Fibroblast of mammary gland (primary cell): Measurements from ENCODE around the gene GP1BA.

Source experiments
- DNase-seq: peaks from one replicate; pipeline ENCODE4 v3.0.0-alpha.2; 2010; ENCODE audit warnings: low read depth
- H3K4me3 ChIP-seq: 2 replicates; pipeline ENCODE4 v1.5.1; 2011; ENCODE audit warnings: low read depth, mild to moderate bottlenecking, low read length, moderate library complexity; ENCODE audit not compliant: control insufficient read depth
- CTCF ChIP-seq: conservative IDR thresholded peaks from 2 replicates; pipeline ENCODE4 v1.5.1; 2011; ENCODE audit warnings: low read depth, low read length, inconsistent platforms; ENCODE audit not compliant: control insufficient read depth, insufficient read depth

Gene GP1BA

GRCh38 chr17:4944554-4945175 is 12.6 kb downstream of the GP1BA start:
- DNase-seq: no peak
- TF ChIP-seq CTCF: no peak
- peak overlapping the region; percentile 15 for H3K4me3 ChIP-seq

- TF ChIP-seq CTCF: no peak
- DNase-seq: peak; percentile 94
- peak overlapping the region; percentile 90 for H3K4me3 ChIP-seq
Observed at GRCh38 chr17:4945176-4945943, 13.3 kb downstream of the GP1BA start.

GRCh38 chr17:4945944-4946280 is 13.8 kb downstream of the GP1BA start:
- DNase-seq: no peak
- H3K4me3 ChIP-seq: peak overlapping the region; percentile 90
- no peak for TF ChIP-seq CTCF

- peak overlapping the region; percentile 90 for H3K4me3 ChIP-seq
- no peak for DNase-seq
- TF ChIP-seq CTCF: no peak
Observed at GRCh38 chr17:4946312-4946976, 14.4 kb downstream of the GP1BA start.

GRCh38 chr17:4947010-4947410 is 14.9 kb downstream of the GP1BA start:
- no peak for DNase-seq
- no peak for TF ChIP-seq CTCF
- H3K4me3 ChIP-seq: peak overlapping the region; percentile 90

- no peak for TF ChIP-seq CTCF
- peak overlapping the region; percentile 90 for H3K4me3 ChIP-seq
- peak; percentile 39 for DNase-seq
Observed at GRCh38 chr17:4947411-4948165, 15.5 kb downstream of the GP1BA start.
